Renal pelvis (tissue), 12 donors: Measurements from ENCODE around the gene SLC1A5. TPM values are rescaled to one million over a fixed set of nuclear protein-coding genes. Genes with fewer than 3 reads are reported as not detected.
"Not testable (repeated sequence)": the region's sequence is repeated elsewhere in the genome, so short reads cannot be mapped to it uniquely, and the experiment has no call there.

Experiments used
- DNase-seq: peaks from one replicate; pipeline ENCODE4 v3.0.0-alpha.2; 2013
- long read RNA-seq, 16 experiments: transcript quantifications; one replicate each; lab custom pipeline, GENCODE V29; 2026
- polyA plus RNA-seq, 3 donors: library from polyadenylated mRNA; unstranded; fragments of 120-200 nt; gene quantifications; one replicate each; pipeline ENCODE4 v1.2.1, GENCODE V29; 2013; ENCODE audit not compliant: insufficient read length in 3 of 3

Gene SLC1A5
- 10 to 100 TPM; 45.9 to 54.0 (median 50.2) TPM for polyA plus RNA-seq
- long read RNA-seq, donor 1, transcript SLC1A5-203 (8 exons, 2,882 nt) = major isoform, 11 of 25 reads
- long read RNA-seq, donor 1, partial matches to known transcripts = 12 of 25 reads
- long read RNA-seq, donor 1, other reads (novel, unspliced or antisense) = 0 of 25 reads
- long read RNA-seq, donor 2, transcript SLC1A5-203 (8 exons, 2,882 nt) = major isoform, 9 of 9 reads
- long read RNA-seq, donor 2, partial matches to known transcripts = 0 of 9 reads
- long read RNA-seq, donor 2, other reads (novel, unspliced or antisense) = 0 of 9 reads
- long read RNA-seq, donor 3, transcript SLC1A5-203 (8 exons, 2,882 nt) = major isoform, 12 of 14 reads
- long read RNA-seq, donor 3, partial matches to known transcripts = 0 of 14 reads
- long read RNA-seq, donor 3, other reads (novel, unspliced or antisense) = 0 of 14 reads
- long read RNA-seq, donor 4, transcript SLC1A5-203 (8 exons, 2,882 nt) = major isoform, 13 of 20 reads
- long read RNA-seq, donor 4, partial matches to known transcripts = 7 of 20 reads
- long read RNA-seq, donor 4, other reads (novel, unspliced or antisense) = 0 of 20 reads
- long read RNA-seq, donor 5, transcript SLC1A5-203 (8 exons, 2,882 nt) = major isoform, 6 of 6 reads
- long read RNA-seq, donor 5, partial matches to known transcripts = 0 of 6 reads
- long read RNA-seq, donor 5, other reads (novel, unspliced or antisense) = 0 of 6 reads
- long read RNA-seq, donor 6, transcript SLC1A5-203 (8 exons, 2,882 nt) = major isoform, 6 of 14 reads
- long read RNA-seq, donor 6, partial matches to known transcripts = 8 of 14 reads
- long read RNA-seq, donor 6, other reads (novel, unspliced or antisense) = 0 of 14 reads
- long read RNA-seq, donor 7, transcript SLC1A5-203 (8 exons, 2,882 nt) = major isoform, 25 of 28 reads
- long read RNA-seq, donor 7, partial matches to known transcripts = 0 of 28 reads
- long read RNA-seq, donor 7, other reads (novel, unspliced or antisense) = 0 of 28 reads
- long read RNA-seq, donor 8, transcript SLC1A5-203 (8 exons, 2,882 nt) = major isoform, 13 of 22 reads
- long read RNA-seq, donor 8, partial matches to known transcripts = 6 of 22 reads
- long read RNA-seq, donor 8, other reads (novel, unspliced or antisense) = 0 of 22 reads
- long read RNA-seq, donor 9, transcript SLC1A5-203 (8 exons, 2,882 nt) = major isoform, 18 of 19 reads
- long read RNA-seq, donor 9, partial matches to known transcripts = 0 of 19 reads
- long read RNA-seq, donor 9, other reads (novel, unspliced or antisense) = 0 of 19 reads
- long read RNA-seq, donor 10, transcript SLC1A5-203 (8 exons, 2,882 nt) = major isoform, 9 of 10 reads
- long read RNA-seq, donor 10, partial matches to known transcripts = 0 of 10 reads
- long read RNA-seq, donor 10, other reads (novel, unspliced or antisense) = 0 of 10 reads
- long read RNA-seq, donor 11, partial matches to known transcripts = 0 of 4 reads
- long read RNA-seq, donor 11, other reads (novel, unspliced or antisense) = 0 of 4 reads
- long read RNA-seq, donor 12, transcript SLC1A5-203 (8 exons, 2,882 nt) = major isoform, 22 of 37 reads
- long read RNA-seq, donor 12, partial matches to known transcripts = 12 of 37 reads
- long read RNA-seq, donor 12, other reads (novel, unspliced or antisense) = 0 of 37 reads
- long read RNA-seq, donor 13, partial matches to known transcripts = 0 of 4 reads
- long read RNA-seq, donor 13, other reads (novel, unspliced or antisense) = 0 of 4 reads
- long read RNA-seq, donor 14 = 0 reads
- long read RNA-seq, donor 15, transcript SLC1A5-203 (8 exons, 2,882 nt) = major isoform, 15 of 34 reads
- long read RNA-seq, donor 15, partial matches to known transcripts = 17 of 34 reads
- long read RNA-seq, donor 15, other reads (novel, unspliced or antisense) = 0 of 34 reads
- long read RNA-seq, donor 16, transcript SLC1A5-203 (8 exons, 2,882 nt) = major isoform, 8 of 8 reads
- long read RNA-seq, donor 16, partial matches to known transcripts = 0 of 8 reads
- long read RNA-seq, donor 16, other reads (novel, unspliced or antisense) = 0 of 8 reads

DNA sequence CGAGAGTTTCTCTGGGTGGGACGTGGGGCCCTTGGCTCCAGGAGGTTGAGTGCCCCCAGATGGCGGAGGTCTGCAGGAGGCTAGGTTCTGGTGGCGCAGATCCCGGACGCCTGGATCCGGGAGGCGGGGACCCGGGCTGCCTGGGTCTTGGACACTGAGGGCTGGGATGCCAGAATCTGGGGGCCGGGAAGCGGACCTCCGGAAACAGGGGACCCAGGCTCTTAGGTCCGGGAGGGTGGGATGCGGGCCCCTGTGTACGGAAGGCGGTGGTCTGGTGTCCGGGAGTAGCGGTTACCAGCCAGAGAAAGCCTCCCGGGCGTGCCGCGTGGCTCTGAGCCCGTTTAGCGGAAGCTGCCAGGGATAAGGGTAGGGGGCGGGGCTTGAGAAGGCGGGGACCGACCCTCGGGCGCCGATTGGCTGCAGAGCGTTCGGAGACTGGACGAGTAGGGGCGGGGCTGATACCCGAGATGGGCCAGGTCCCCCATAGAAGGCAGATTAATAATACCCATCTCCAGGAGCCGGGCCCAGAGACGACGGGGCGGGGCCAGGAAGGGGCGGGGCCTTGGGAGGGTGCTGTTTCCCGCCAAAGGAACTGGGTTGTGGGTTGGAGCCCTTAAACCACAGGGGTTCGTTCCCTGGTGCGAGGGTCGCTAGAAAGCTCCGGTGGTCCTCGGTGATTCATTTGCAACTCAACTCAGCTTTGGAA is at the start of gene SLC1A5:
TSS of gene SLC1A5 (minus strand) at position 333 of the 706 bp plus-strand sequence. CDS start 629 bp downstream, outside the sequence.
- DNase-seq = peak; percentile 92

DNA sequence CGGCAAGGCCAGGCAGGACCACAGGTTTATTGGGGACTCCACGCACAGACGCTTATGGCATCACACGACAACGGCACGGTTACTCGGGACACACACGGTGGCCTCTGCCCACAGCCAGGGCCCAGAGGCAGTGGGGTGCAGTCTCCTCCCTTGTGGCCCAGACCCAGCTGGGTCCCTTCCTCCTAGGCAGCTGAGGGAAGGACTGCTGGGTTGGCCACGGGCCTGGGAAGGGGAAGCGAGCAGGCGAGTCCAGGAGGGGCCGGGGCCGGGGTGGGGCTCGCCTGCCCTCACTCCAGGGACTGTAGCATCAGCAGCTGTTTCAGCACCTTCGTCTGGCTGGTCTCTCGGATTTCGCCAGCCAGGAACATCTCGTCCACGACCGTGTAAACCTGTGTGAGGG is 49.8 kb upstream of the SLC1A5 start:
- no peak for DNase-seq

DNA sequence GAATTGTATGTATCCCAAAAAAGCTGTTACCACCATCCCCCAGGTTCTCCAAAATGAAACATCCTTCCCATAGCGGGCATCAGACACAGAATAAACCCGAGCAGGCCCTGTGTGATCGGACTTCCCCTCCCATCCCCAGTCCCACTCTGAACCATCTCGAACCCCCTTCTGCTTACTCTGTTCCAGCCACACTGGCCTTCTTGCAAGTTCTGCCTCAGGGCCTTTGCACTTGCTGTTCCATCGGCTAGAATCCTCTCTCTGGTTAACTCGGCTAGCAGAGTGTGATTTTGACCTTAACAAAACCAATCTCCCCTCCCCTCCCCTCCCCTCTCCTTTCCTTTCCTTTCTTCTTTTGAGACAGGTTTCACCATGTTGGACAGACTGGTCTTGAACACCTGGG is 46.6 kb upstream of the SLC1A5 start:
- no peak for DNase-seq

DNA sequence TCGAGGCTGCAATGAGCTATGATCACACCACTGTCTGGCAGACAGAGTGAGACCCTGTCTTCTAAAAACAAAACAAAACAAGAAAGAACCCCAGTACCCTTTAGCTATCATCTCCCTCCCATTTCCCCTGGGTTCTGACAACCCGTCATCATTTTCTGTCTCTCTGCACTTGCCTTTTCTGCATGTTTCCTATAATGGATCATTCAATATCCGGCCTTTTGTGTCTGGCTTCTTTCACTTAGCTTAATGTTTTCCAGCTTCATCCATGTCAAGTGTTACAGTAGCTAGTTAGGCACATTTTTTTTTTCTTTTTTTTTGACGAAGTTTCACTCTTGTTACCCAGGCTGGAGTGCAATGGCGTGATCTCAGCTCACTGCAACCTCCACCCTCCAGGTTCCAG is 45.7 kb upstream of the SLC1A5 start:
- DNase-seq = no peak

DNA sequence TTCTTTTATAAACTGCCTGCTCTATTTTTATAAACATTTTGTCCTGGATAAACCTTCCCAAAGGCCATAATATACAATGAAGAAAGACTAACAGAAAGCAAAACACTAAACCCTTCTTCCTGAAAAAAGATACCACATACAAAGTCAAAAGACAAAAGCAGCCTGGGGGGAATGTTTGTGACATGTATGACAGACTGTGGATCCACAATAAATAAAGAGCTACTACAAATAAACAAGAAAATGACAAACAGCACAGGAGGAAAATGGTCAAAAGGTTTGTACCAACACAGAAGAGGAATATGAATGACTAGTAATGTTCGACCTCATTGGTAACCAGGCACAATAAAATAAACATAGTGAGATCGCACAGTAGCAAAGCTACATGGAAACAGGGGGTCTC is 42.5 kb upstream of the SLC1A5 start:
- DNase-seq = no peak

DNA sequence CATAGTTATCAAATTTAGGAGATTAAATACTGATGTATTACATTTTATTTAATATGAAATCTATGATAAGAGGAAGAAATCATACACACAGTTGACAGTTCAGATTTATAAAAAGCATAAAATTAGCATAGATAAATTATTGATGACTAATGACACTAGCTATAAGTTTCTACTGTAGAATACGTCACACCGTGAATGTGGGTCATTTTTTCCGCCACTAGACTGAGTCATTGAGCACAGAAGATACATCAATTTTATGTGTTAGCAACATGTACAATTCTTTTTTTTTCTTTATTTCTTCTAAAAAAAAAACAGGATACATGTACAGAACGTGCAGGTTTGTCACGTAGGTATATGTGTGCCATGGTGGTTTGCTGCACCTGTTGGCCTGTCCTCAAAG is 40.1 kb upstream of the SLC1A5 start:
- DNase-seq = no peak

DNA sequence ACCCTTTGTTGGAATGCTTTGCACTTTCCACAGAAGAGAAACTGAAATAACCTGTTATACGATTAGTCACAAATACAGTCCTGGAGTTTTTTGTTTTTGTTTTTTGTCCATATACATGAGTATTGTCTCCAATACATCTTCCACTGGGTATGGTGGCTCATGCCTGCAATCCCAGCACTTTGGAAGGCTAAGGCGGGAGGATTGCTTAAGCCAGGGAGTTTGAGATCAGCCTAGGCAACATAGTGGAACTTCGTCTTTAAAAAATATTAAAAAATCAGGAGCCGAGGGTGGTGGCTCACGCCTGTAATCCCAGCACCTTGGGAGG is 37.3 kb upstream of the SLC1A5 start:
- no peak for DNase-seq

DNA sequence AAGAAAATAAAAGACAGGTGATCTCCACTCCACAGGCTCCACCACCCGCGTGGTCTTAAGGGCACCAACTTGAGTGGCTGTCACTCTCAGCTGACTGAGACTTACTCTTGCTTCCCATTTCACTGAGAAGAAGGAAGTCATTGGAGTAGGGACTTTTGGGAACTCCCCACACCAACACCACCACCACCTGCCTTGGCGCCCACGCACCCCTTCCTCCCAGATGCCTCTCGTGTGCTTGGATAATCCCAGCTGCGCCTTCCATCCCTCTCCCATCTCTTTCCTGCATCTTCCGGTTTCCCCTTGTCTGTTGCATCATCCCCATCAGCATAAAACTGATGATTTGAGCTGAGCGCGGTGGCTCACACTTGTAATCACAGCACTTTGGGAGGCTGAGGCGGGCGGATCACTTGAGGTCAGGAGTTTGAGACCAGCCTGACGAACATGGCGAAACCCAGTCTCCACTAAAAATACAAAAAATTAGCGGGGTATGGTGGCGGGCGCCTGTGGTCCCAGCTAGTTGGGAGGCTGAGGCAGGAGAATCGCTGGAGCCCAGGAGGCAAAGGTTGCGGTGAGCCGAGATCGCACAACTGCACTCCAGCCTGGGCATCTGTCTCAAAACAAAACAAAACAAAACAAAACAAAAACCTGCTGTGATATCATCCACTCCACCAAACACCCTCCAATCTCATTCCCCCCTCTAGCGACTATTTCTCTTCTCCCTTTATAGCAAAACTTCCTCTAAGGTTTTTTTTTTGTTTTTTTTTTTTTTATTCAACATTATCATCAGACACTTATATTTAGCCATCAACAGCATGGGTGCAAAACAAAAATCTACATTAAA is 36.7 kb upstream of the SLC1A5 start:
- DNase-seq = no peak

DNA sequence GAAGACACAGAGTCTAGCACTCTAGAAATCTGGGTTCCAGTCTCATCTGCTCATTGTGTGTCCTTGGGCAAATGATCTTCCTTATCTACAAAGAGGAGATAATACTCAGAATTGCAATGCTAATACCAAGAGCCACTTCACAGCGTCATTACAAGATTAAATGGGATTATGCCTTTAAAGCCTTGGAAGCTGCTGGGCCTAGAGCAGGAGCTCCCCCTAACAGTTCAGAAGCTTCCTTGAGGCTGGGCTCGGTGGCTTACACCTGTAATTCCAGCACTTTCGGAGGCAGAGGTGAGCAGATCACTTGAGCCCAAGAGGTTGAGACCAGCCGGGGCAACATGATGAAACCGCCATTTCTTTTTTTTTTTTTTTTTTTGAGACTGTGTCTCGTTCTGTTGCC is 34.7 kb upstream of the SLC1A5 start:
- DNase-seq = no peak

DNA sequence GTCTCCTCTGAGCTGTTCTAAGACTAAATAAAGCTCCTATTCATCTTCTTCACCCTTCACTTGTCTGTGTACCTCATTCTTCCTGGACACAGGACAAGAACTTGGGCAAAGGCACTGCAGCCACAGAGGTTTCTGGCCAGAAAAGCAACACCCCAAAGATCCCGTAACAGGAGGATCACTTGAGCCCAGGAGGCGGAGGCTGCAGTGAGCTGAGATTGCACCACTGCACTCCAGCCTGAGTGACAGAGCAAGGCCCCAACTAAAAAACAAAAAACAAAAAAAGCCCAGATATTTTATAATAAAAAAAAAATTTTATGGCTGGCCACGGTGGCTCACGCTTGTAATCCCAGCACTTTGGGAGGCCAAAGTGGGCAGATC is 34.0 kb upstream of the SLC1A5 start:
- DNase-seq = not testable (repeated sequence)

DNA sequence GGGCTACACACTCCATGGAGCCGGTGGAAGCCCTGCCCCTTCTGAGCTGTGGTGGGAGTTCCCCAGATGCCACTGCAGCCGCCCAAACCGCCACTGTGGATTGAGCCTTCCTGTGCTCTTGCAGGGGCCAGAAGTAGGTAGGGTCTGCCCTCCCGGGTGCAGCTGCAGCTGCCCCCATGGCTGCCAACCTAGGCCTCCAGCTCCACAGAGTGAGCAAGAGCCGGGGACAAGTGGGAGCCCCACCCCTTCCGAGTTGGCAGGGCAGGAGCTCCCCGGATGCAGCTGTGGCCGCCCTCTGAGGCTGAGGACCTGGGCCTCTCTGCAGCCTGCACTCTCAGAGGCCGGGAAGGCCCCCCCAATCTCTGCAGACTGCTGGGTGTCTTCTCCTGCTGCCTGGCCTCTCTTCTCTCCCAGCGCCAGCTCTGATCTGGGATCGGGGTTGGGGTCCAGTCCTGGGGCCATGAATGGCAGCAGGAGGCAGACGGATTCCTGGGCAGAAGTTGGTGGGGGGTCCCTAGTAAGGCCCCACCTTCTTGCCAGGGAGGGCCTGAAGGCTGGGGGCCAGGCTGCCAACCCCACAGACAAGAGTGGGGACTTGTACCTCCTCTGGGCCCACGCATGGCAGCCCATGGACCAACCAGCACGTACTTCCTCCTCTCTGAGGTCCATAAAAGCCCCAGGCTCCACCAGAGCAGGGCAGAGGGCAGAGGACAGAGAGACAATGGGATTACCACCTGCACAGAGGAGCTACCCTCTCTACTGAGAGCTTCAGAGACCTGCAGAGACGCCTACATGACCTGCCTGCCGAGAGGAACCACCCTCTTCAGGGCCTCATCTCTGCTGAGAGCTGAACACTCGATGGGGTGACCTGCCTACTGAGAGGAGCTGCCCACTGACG is 33.4 kb upstream of the SLC1A5 start:
- no peak for DNase-seq

DNA sequence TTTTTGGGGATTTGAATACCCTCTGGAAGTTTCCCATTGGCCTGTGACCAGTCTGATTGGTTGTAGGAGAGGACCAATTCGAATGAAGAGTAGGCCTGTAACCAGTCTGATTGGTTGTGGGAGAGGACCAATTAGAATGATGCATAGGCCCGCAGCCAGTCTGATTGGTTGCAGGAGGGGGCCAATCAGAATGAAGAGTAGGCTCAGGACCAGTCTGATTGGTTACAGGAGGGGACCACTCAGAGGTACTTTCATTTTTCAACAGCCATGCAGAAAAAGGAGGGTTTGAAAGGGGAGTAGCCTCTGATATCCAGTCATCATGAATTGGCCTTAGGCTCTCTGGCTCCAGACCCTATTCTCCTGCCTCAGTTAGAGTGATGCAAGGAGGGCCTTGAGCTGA is 30.4 kb upstream of the SLC1A5 start:
- DNase-seq = no peak

DNA sequence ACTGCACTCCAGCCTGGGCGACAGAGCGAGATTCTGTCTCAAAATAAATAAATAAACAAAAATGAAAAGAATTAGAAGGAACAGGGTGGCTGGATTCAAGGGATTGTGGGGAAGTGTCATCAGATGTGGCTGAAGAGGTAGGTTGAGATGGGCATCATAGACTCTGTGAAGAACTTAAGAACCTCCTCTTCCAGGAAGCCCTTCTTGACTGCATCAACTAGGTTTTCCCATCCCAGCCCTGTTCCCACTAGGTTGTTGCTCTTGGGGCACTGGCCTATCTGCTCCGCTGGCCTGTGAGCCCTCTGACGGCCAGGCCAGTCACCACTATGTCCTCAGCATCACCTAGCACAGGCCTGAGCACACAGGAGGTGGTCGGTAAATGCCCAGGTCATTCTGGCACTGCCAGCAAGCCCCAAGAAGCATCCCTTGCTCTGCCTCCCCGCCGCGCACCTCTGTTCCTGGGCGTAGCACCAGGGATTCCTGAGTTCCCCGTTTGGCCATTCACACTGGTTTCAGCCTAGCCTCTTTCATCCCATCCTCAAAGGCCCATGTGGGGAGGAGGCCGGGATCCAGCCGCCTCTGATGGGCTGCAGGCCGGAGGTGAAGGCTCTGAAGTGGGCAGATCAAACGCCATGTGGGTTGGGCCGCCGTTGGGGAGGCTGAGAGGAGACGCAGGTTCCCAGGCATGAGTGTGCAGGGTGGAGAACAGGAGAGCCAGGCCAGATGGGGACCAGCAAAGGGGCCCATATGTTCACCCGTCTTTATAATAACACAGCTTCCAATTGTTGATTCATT is 27.6 kb upstream of the SLC1A5 start:
- DNase-seq = no peak

DNA sequence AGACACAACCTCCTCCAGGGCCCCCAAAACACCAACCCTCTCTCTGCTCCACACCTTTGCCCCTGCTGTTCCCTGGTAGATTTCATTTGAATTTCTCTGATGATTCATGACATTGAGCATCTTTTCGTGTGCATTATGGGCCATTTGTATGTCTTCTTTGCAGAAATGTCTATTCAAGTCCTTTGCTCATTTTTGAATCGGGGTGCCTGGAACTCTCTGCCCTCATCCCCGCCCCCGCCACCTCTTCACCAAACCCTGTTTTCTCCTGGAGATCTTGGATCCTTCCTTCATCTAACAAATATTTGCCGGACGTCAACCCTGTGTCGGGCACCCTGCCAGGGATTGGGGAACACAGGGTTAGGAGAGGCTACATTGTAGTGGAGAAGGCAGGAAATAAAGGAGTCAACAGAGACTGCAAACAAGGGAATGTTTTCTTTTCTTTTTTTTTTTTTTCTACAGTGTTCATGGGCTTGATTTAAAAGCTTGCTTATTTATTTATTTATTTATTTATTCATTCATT is 25.5 kb upstream of the SLC1A5 start:
- peak; percentile 77 for DNase-seq

DNA sequence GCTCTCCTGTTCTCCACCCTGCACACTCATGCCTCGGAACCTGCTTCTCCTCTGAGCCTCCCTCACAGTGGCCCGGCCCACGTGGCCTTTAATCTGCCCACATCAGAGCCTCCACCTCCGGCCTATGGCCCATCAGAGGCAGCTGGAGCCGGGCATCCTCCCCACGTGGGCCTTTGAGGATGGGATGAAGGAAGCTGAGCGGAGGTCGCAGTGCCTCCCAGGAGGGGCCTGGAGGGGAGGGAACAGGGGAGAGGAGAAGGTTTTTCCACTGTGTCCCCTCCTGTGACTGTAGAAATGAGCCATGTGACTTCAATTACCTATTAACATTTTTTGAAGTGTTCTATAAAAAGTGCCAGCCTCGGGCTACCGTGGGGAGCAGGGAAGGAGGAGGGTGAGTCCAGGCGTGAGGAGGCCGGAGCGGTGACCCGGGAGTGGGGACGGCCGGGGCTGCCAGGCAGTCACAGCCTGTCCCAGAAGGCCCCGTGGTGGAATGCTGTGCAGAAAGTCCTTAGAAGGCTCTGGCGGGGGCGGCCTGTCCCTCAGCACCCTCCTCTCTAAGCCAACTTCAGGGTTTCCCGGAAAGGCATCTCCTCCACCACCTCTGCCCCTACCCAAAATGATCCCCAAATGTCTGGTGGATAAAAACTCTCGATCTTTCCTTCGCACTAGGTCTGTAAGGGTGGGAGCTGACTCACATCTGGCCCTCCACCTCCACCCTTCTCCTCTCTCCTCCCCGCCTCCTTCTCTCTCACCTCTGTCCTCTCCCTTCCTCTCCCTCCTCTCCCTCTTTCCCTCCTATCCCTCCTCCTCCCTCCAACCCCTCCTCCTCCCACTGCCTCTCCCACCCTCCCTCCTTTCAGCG is 24.8 kb upstream of the SLC1A5 start:
- DNase-seq = no peak
